NK-92 treated with Interleukin-12 subunit alpha and Interleukin-12 subunit beta, amount 100 ng/mL, for 24 hours (cell line): ENCODE measurements around the gene PIP.
"Not testable (repeated sequence)": the region's sequence is repeated elsewhere in the genome, so short reads cannot be mapped to it uniquely, and the experiment has no call there.

Source experiments
- DNase-seq: peaks from one replicate; lab custom pipeline; 2025; lab: John Stamatoyannopoulos, UW

PIP gene

GRCh38 chr7:143177374-143178119, 45.7 kb downstream of the PIP start:
- DNase-seq = no peak

GRCh38 chr7:143180771-143181170, 48.9 kb downstream of the PIP start:
- not testable (repeated sequence) for DNase-seq

DNA sequence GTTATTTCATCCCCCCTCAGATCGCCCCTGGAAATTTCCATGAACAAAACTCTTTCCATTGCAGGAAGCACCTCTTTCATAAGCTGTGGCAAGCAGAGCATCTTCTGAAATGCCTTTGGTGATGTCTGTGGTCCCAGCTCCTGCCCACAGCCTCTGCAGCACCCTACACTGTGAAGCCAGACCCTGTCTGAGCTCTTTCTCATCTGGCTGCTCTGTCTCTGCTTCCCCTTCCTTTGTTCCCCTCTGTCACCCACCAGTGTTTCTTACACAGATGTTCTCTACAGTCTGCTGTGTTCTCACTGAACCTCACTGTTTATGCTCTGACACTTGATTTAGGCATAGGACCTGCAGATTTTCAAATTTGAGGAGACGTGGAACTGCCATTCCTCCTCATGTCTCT, 49.5 kb downstream of the PIP start:
- no peak for DNase-seq

GRCh38 chr7:143183024-143183423, 51.1 kb downstream of the PIP start, which contains the start of gene TAS2R39:
TAS2R39 (plus strand) TSS chr7:143183419; CDS start chr7:143183419, 0 bp downstream.
- DNase-seq = no peak

DNA sequence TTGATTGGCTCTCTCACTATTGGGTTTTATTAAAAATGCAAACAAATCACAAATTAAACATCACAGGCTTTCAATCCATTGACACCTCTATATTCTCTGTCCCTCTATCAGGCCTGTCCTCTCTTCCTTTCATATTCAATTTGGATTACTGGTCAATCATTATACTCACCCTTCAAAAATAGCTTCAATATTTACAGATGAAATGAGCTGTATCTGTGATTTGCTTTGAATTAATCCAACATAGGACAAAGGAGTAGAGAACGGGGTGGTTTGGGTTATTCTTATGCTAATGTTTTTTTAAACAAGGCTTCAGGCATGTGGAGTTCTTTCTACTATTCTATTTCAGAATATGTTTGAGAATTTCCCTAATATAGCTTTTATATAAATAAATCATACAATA, 53.7 kb downstream of the PIP start:
- no peak for DNase-seq

DNA sequence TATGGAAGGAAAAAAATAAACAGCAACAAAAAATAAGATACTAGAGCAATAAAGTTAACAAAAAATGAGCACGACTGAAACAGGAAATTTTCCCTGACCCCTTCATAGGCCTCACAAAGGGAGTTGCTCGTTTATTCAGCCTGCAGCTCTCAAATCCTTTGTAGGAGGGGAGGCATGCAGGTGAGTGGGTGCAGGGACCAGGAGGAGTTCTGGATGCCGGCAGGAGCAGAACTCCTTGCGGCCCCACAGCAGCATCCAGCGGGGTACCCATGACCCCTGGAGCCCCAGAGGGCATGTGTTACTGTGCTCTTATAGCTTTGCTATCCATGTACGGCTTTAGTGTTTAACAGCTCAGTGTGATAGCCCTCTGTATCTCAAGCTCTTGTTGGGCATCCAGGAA, 57.1 kb downstream of the PIP start:
- DNase-seq = no peak
